Measurements from ENCODE around the gene C4B.

DNA sequence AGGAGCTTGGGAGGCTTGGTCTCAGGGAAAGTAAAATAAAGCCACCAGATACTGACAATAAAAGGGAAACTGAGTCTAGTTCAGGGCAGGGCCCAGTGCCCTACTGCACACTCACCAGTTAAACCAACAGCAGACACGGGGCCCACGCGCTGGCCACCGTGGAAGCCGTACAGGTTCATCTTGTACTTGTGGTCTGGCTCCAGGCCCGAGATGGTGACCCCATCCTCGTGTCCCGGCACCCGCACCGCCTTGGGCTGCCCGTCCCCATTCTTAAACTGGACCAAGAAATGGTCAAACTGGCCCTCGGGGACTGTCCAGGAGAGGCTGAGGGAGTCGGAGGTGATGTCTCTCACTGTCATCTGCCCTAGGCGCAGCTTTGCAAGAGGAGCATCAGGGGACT lies 50.1 kb downstream of the C4B start:
- TF ChIP-seq, protein P1, sequence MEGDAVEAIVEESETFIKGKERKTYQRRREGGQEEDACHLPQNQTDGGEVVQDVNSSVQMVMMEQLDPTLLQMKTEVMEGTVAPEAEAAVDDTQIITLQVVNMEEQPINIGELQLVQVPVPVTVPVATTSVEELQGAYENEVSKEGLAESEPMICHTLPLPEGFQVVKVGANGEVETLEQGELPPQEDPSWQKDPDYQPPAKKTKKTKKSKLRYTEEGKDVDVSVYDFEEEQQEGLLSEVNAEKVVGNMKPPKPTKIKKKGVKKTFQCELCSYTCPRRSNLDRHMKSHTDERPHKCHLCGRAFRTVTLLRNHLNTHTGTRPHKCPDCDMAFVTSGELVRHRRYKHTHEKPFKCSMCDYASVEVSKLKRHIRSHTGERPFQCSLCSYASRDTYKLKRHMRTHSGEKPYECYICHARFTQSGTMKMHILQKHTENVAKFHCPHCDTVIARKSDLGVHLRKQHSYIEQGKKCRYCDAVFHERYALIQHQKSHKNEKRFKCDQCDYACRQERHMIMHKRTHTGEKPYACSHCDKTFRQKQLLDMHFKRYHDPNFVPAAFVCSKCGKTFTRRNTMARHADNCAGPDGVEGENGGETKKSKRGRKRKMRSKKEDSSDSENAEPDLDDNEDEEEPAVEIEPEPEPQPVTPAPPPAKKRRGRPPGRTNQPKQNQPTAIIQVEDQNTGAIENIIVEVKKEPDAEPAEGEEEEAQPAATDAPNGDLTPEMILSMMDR (IDR thresholded peaks at IDR 0.05) = no peak
- no peak for TF ChIP-seq POLR2A (IDR thresholded peaks at IDR 0.05)

Measured in esophagus squamous epithelium (tissue), 4 donors.